ENCODE measurements around the gene ZMYND15.

- TF ChIP-seq EZH2phosphoT487 (IDR thresholded peaks at IDR 0.05; ENCODE audit: borderline replicate concordance, low read length) (no peak), CTCF (IDR thresholded peaks at IDR 0.05; ENCODE audit: low read depth, low read length, poor library complexity, severe bottlenecking) (no peak)
Observed at GRCh38 chr17:4717791-4718190, 21.8 kb upstream of the ZMYND15 start.

All from DOHH2 (cell line).